OCI-LY3 (cell line): ENCODE measurements around the gene RPS26.

Experiments
- H2AFZ ChIP-seq: fragments of 200-600, 300-600 bp; shearing (Covaris generic); 2 replicates; pipeline ENCODE4 v1.6.0; 2014; ENCODE audit warnings: antibody characterized with exemption, low read depth, low read length
- H3K27ac ChIP-seq: fragments of 200-600, 300-600 bp; sonication (generic); 2 replicates; pipeline ENCODE4 v1.5.1; 2014; ENCODE audit warnings: mild to moderate bottlenecking, low read length, moderate library complexity, mixed read lengths
- H3K27me3 ChIP-seq: fragments of 200-600, 300-600 bp; sonication (generic); 2 replicates; pipeline ENCODE4 v1.6.1; 2014; ENCODE audit warnings: low read depth, low read length, mixed read lengths
- H3K36me3 ChIP-seq: fragments of 200-600, 300-600 bp; sonication (generic); replicated peaks from 2 replicates; pipeline ENCODE3; 2014; ENCODE audit warnings: low read depth, low read length, mixed read lengths
- H3K4me1 ChIP-seq: fragments of 300-600, 200-600 bp; sonication (generic); 2 replicates; pipeline ENCODE4 v1.6.1; 2014; ENCODE audit warnings: low read length, mixed read lengths
- H3K4me2 ChIP-seq: fragments of 200-600, 300-600 bp; sonication (generic); 2 replicates; pipeline ENCODE4 v1.6.1; 2014; ENCODE audit warnings: low read length, mixed read lengths
- H3K4me3 ChIP-seq: fragments of 300-600, 200-600 bp; sonication (generic); 2 replicates; pipeline ENCODE4 v1.5.1; 2014; ENCODE audit warnings: antibody characterized with exemption, mild to moderate bottlenecking, low read length, moderate library complexity
- H3K79me2 ChIP-seq: fragments of 300-600, 200-600 bp; shearing (Covaris generic); 2 replicates; pipeline ENCODE4 v1.6.1; 2014; ENCODE audit warnings: mild to moderate bottlenecking, low read length, mixed read lengths
- H3K9ac ChIP-seq: fragments of 300-600, 200-600 bp; shearing (Covaris generic); 2 replicates; pipeline ENCODE4 v1.6.0; 2014; ENCODE audit warnings: mild to moderate bottlenecking, low read length, moderate library complexity
- H3K9me3 ChIP-seq: fragments of 200-600, 300-600 bp; shearing (Covaris generic); 2 replicates; pipeline ENCODE4 v1.6.1; 2014; ENCODE audit warnings: low read length, mixed read lengths; ENCODE audit not compliant: insufficient read depth
- H4K20me1 ChIP-seq: fragments of 200-600, 300-600 bp; sonication (generic); 2 replicates; pipeline ENCODE4 v1.6.1; 2016; ENCODE audit warnings: low read length, mixed read lengths; ENCODE audit not compliant: insufficient read depth
- EZH2phosphoT487 ChIP-seq: fragments of 200-600 bp; shearing (Covaris generic); IDR thresholded peaks from 2 replicates; pipeline ENCODE4 v1.6.1; 2018; ENCODE audit warnings: antibody characterized with exemption, mixed run types, low read depth
- TF ChIP-seq, protein P1 (sequence below): fragments of 200-600, 300-600 bp; sonication (generic); IDR thresholded peaks from 2 replicates; pipeline ENCODE4 v1.5.1; 2014; ENCODE audit warnings: antibody characterized with exemption, low read length, low read depth

RPS26 gene

GRCh38 chr12:56011509-56012090, 30.1 kb upstream of the RPS26 start:
- no peak overlapping the region for H3K4me3 ChIP-seq
- H3K27me3 ChIP-seq: no peaks in the 10 kb centered on the region
- TF ChIP-seq, protein P1, sequence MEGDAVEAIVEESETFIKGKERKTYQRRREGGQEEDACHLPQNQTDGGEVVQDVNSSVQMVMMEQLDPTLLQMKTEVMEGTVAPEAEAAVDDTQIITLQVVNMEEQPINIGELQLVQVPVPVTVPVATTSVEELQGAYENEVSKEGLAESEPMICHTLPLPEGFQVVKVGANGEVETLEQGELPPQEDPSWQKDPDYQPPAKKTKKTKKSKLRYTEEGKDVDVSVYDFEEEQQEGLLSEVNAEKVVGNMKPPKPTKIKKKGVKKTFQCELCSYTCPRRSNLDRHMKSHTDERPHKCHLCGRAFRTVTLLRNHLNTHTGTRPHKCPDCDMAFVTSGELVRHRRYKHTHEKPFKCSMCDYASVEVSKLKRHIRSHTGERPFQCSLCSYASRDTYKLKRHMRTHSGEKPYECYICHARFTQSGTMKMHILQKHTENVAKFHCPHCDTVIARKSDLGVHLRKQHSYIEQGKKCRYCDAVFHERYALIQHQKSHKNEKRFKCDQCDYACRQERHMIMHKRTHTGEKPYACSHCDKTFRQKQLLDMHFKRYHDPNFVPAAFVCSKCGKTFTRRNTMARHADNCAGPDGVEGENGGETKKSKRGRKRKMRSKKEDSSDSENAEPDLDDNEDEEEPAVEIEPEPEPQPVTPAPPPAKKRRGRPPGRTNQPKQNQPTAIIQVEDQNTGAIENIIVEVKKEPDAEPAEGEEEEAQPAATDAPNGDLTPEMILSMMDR: no peak
- no peak for TF ChIP-seq EZH2phosphoT487
- no peak overlapping the region for H2AFZ ChIP-seq
- no peak overlapping the region for H3K4me2 ChIP-seq
- H3K9me3 ChIP-seq: no peaks in the 10 kb centered on the region
- no peaks in the 10 kb centered on the region for H3K79me2 ChIP-seq
- no peak overlapping the region for H3K9ac ChIP-seq
- no peak overlapping the region for H3K27ac ChIP-seq
- peaks cover 8% of the 10 kb centered on the region; the same call in 1 of the 2 replicates for H3K4me1 ChIP-seq
- H4K20me1 ChIP-seq: no peaks in the 10 kb centered on the region
- H3K36me3 ChIP-seq: no peaks in the 10 kb centered on the region

DNA sequence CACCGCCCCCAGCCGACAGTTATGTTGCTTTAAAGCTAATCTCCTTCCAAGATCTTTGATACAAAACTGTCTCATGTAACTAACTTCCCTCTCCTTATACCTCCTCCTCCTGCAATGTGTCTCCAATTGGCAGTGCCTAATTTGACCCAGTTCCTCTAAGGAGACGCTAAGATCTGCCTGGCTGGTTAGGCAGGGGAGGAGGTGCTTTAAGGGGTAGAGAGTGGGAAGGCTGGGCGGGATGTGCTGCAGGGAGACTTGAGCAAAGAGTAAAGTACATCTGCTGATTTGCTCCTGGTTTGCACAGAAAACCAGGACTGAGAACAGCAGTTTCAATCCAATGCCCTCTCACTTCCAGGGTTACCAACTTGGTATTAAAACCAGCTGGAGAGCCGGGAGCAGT, 28.2 kb upstream of the RPS26 start:
- Histone ChIP-seq H3K9ac (no peak overlapping the region), H3K27me3 (no peaks in the 10 kb centered on the region), H2AFZ (no peak overlapping the region), H3K79me2 (no peaks in the 10 kb centered on the region), H3K9me3 (no peaks in the 10 kb centered on the region), H3K4me3 (no peak overlapping the region), H3K4me1 (no peaks in the 10 kb centered on the region), H4K20me1 (no peaks in the 10 kb centered on the region), H3K36me3 (no peaks in the 10 kb centered on the region), H3K4me2 (no peak overlapping the region), H3K27ac (no peak overlapping the region)
- TF ChIP-seq, protein P1: no peak
- TF ChIP-seq EZH2phosphoT487: no peak

- no peaks in the 10 kb centered on the region for H3K79me2 ChIP-seq
- no peak overlapping the region for H2AFZ ChIP-seq
- H3K36me3 ChIP-seq: no peaks in the 10 kb centered on the region
- H4K20me1 ChIP-seq: no peaks in the 10 kb centered on the region
- no peak overlapping the region for H3K27ac ChIP-seq
- H3K4me2 ChIP-seq: no peak overlapping the region
- no peaks in the 10 kb centered on the region for H3K9me3 ChIP-seq
- no peaks in the 10 kb centered on the region for H3K4me1 ChIP-seq
- H3K9ac ChIP-seq: no peak overlapping the region
- H3K4me3 ChIP-seq: no peak overlapping the region
- H3K27me3 ChIP-seq: no peaks in the 10 kb centered on the region
- no peak for TF ChIP-seq EZH2phosphoT487
- TF ChIP-seq, protein P1: no peak
Measured at GRCh38 chr12:56014205-56014604, 27.5 kb upstream of the RPS26 start.

DNA sequence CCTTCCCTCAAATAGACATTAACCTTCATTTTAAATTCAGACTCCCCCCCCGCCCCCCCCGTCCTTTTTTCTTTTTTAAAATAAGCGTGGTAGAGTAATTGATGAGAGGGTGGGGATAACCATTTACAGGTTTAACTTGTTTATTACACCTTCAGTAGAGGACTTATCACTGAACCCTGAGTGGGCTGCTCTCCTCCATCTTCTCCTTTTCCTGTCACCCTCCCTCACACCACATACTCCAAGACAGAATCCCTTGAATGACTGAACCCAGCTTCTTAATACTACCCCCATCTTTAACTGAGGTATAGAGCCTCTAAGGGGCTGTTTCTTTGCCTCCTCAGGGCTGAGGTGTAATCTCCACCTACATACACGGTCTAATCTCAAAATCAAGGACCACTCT, 24.5 kb upstream of the RPS26 start:
- Histone ChIP-seq H3K36me3 (no peaks in the 10 kb centered on the region), H3K9me3 (no peaks in the 10 kb centered on the region), H3K9ac (no peak overlapping the region), H3K4me2 (no peak overlapping the region), H3K79me2 (no peaks in the 10 kb centered on the region), H3K27me3 (no peaks in the 10 kb centered on the region), H2AFZ (no peak overlapping the region), H3K4me1 (peaks cover 6% of the 10 kb centered on the region), H4K20me1 (no peaks in the 10 kb centered on the region), H3K27ac (no peak overlapping the region), H3K4me3 (no peak overlapping the region)
- TF ChIP-seq, protein P1: no peak
- no peak for TF ChIP-seq EZH2phosphoT487
